Measurements from ENCODE around the gene DDX5.
A peak's percentile ranks its signal among the peaks of the same experiment; 100 is the strongest.
"Not testable (repeated sequence)": the region's sequence is repeated elsewhere in the genome, so short reads cannot be mapped to it uniquely, and the experiment has no call there.

Gene DDX5

GRCh38 chr17:64506576-64507412 lies 705 bp upstream of the DDX5 start, which contains the start of gene CEP95:
CEP95 (plus strand) TSS chr17:64506977; CDS start chr17:64507098, 121 bp downstream.
- DNase-seq = peak in 4 of 5 experiments; percentile 84 to 97 (median 94)

- peak; percentile 53 to 96 (median 76) for DNase-seq
Measured at GRCh38 chr17:64505340-64506200, 519 bp downstream of the DDX5 start.

- DNase-seq = no peak
Measured at GRCh38 chr17:64504769-64505339, 1.2 kb downstream of the DDX5 start.

- no peak for DNase-seq
Measured at GRCh38 chr17:64503821-64504768, 2.0 kb downstream of the DDX5 start.

GRCh38 chr17:64503341-64503740 lies 2.7 kb downstream of the DDX5 start:
- DNase-seq = no peak

DNA sequence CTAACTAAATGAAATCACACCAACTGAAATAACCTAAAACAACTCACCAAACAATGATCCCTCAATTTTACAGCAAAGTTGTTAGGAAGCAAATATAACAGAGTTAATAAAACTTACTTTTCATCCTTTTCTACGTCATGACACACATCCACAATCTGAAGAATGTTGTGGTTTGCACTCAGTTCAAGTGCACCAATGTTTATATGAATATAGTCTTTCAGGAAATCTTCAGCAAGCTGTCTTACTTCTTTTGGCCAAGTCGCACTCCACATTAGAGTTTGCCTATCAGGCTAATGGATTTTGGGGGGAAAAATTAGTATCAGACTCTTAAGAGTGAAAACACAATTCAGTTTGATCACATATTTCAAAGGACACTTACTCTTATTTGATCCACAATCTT lies 3.3 kb downstream of the DDX5 start:
- no peak for DNase-seq

DNA sequence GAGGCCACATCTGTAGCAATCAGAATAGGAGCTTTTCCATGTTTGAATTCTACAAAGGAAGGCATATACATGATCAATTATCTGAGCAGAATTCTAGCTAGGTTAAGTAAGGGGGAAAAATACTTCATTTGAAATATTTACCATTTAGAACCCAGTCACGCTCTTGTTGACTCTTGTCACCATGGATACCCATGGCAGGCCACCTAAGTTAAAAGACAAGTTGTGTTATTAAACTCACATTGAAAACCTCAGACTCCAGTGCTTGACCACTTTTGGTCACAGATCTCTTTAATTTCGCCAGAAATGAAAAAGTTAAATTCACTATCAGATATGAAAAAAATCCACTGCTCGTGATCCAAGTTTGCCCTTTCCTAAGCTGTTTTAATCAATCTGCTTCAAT lies 4.1 kb downstream of the DDX5 start:
- DNase-seq = no peak

- DNase-seq = no peak
Measured at GRCh38 chr17:64500862-64501765, 5.0 kb downstream of the DDX5 start.

DNA sequence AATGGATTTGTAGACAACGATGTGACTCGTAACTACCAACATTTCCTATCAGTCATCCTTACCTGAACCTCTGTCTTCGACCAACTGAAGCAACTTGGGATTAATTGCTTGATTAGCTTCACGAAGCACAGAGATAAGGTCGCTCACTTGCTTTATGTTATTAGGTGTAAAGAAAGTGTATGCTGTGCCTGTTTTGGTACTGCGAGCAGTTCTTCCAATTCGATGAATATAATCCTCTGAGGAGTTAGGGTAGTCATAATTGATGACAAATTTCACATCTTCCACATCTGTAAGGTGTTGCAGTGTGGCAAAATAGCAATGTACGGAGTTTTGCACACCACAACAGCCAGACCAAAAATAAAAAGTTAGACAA lies 5.6 kb downstream of the DDX5 start:
- no peak for DNase-seq

DNA sequence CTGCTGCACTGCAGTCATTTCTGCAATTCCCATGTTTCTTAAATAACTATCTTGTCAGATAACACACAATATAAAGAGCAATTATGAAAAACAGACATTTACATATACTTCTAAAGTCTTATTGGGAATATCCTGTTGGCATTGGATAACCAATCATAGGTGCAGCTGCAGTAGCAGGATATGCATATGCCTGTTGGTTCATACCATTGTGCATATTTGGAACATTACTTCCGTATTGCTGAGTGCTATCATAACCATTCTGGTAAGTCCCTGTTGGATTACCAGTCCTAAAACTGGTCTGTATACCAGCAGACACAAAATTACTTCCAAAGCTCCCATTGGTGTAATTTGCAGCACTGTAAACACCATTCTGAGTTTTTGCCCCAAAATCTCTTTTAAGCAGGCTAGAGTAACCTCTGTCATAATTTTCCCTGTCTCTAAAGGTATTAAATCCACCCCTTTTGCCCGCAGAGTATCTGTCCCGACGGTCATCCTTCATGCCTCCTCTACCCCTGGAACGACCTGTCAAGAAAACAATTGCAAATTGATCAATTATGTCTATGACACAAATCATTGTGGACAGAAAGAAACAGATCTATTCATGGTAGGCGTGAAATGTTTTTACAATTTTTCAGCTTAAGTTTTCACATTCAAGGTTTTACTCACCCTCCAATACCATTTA lies 6.1 kb downstream of the DDX5 start:
- no peak for DNase-seq

DNA sequence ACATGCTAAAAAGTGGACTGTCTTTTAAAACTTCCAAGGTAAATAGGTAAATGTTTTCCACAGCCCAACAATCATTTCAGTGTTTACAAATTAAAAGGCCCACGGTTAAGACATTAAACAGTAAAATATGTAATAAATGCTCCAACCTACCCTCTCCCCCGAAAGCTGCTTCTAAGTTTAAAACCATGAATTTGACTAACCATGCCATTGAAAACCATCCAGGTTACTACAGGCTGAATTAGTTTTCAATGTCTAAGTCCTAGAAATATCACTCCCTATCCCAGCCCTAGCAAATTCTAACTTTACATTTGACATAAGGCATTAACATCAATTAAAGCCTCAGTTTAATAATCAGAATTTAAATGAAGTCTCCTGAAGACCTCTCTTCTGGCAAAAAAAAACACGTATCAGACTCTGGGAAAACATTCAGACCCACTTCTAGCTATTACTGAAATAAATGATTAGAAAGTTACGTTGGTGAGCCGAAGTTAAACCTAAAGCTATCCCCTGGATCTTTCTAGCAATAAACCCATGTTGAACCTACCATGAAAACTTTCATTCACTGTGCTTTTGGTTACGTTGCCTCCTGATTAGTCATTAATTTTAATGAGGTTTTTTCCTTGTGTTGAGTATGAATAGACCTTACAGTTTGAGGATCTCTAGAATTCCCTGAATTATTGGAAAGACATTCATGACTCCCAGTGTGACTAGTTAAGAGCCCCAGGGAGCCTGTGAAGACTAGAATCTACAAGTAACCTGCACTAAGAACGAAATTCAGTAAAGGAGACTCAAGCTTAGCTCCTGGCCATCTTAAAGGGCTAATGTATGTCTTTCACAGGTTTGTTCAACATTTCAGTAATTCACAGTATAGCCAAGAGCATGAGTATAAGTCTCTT lies 7.5 kb downstream of the DDX5 start:
- DNase-seq = no peak

DNA sequence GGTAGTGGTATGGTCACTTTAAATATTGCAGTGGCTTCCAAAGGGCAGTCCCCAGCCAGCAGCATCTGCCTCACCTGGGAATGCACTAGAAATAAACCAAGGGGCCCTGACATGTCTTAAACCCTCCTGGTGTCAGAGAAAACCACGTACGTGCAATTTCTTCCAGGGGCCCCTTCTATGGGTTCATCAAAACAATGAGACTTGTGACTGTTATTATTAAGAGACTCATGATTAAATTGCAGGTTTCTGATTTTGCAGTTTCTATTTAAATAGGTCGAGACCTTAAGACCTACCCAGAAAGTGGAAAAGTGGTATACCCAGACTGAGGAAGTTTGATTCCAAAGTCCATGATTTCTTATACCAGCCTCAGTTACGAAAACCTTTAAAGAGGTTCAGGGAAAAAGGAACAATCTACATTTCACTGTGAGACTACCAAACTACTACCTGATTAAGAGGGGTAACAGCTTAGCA lies 8.5 kb downstream of the DDX5 start:
- DNase-seq = no peak

DNA sequence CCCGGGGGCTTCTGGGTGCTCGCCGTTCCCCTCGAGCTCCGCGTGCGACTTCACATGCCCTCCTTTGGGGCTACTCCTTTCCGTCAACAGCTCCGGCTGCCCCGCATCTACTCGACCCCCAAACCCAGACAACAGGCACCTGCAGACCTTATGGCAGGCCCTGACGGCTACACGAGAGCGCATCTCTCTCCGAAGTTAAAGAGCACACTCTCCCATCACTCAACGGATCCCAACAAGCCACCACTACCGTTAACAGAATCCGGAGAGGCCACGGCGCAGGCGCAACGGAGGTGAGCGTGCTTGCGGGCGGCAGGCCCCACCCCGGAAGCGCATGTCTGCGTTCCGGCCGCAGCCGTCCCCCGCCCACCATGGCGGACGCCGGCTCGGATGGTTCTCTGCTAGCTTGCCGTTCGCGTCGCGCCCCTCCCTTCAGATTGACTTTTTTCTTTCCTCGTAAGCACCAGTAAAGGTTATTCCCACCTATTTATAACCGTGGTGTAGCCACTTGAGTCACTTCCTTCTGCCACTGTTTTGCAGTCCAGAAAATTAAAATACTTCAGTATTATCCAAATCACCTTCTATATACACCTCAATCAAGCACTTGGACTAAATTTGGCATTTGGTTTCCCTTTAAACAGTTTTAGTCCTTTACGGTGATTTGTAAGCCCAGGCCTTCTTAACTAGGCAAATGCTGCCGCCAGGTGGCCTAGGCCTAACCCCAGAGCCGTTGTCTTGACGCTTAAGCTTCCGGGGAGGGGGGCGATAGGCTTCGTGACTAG lies 9.1 kb downstream of the DDX5 start, which contains the start of gene POLG2:
POLG2 (minus strand) TSS at position 269 of the 779 bp plus-strand sequence; CDS start at position 183, 86 bp downstream.
- peak; percentile 93 to 97 (median 95) for DNase-seq

DNA sequence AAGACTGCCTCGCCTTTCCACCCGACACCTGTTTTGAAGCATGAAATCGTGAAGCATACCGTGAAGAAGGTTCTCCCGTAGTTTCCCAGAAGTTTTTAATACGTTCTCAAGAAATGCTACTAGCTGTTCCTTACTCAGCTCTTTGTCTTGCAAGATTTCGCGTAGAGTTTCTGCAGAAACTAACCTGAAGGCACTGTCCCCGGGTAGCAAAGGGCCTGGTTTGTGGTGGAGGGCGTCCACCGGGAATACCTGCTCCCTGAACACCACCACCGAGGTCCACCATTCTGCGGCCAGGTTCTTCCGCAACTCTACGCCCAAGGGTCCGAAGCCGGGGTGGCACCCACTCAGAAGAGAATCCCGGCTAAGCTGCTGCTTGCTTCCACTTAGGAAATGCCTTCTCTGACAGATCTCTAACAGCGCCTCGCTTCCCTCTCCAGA lies 9.7 kb downstream of the DDX5 start:
- no peak for DNase-seq

- not testable (repeated sequence) for DNase-seq
Measured at GRCh38 chr17:64495300-64495699, 10.8 kb downstream of the DDX5 start.

GRCh38 chr17:64494121-64494520 lies 12.0 kb downstream of the DDX5 start:
- no peak for DNase-seq

- DNase-seq = peak in 1 of 5 experiments; percentile 69
Measured at GRCh38 chr17:64492481-64493109, 13.5 kb downstream of the DDX5 start.

DNA sequence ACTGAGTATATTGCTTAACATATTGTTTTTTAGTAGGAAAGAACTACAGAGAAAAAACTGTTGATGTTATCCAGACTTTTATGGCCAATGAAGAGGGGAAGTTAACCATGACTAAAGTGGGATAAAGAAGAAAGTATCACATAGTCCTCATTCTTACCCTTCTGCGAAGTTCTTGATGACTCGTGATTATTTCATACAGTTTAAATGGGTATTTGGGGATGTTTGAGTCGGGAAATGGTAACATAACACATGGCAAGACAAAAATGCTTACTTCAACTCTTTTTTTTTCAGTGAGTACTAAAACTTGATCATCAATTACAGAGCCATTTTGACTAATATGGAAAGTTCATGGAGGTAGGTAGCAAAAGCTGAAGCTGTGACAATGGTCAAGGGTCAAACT lies 14.1 kb downstream of the DDX5 start:
- no peak for DNase-seq

Measured in T-helper 2 cell (primary cell).